HG03378 (cell line): ENCODE measurements around the gene COPB2.
A peak's percentile ranks its signal among the peaks of the same experiment; 100 is the strongest.

Experiments
- ATAC-seq: cut with Tn5 transposase; IDR thresholded peaks from one replicate; pipeline ENCODE4 v1.9.1; 2021; ENCODE audit warnings: mild to moderate bottlenecking, moderate library complexity; ENCODE audit not compliant: unreplicated experiment

The COPB2 gene

DNA sequence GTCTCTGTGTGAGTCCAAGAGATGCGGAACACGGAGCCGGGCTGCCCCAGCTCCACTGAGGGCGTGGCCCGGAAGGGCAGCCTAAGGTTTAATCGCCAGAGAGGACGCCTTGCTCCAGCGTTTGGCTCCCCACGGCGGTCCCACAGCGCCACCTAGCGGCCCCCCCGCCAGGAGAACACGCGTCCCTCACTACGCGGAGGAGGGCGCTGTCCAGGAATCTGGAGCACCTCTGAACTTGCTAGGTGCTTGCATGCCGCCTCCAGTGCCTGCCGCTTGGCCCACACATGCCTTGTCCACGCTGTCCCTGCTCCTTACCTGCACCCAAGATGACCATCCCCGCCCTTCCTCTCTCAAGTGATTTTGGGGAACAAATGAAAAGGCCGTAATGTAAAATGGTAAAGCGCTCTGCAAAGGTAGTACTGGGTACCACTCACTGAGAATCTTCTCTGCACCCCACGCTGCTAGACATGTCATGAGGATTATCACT, 60.0 kb downstream of the COPB2 start:
- ATAC-seq: peak; percentile 94

DNA sequence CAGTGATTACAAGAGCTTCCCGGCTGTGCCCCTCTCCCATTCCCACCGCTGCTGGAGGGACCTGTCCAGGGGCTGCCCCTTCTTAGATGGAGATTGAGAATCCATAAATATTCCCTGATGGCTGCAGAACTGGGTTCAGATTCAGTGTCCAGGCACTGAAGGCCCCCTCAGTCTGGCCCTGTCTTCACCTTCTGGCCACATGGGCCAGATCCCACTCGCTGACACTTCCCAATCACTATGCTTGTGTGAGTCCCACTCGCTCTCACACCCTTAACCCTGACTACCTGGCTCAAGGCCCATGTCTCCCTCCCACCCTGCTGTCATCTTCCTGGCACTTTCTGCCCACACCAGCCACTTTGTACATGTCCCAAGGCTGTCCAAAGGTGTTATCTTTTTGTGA, 61.1 kb downstream of the COPB2 start:
- ATAC-seq: no peak

DNA sequence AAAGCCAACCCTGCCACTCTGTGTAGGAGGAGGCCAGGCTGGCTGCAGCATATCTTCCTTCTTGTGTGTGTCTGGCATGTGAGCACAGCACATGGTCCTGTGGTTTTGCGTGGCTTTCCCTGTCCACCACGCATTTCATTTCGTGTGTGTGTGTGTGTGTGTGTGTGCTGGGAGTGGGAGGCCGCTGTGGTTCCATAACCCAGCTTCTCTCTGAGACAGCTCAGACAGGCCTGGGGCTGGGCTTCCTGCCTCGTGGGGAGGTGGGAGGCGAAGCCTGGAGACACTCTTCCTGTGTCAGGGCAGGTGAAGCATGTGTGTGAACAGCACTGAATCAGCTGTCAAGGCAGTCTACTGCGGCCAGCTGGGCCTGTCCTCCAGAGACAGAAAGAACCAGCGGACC, 61.6 kb downstream of the COPB2 start:
- no peak for ATAC-seq

DNA sequence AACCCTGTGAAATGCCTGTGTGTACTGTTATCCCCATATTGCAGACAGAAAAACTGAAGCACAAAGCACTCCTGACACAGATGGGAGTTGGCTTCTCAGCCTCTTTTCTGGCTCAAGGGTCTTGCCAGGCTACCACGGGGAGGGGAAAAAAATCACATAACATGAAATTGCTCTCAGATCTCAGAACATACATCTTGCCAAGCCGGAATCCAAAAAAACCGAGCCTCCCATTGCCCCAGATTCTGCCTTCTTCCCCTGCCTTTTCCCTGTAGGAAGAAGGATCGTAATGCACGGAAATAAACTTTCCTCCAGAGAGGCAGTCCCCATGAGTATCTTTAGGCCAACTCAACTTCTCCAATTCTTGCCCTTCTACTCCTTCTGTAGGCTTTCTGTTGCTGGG, 62.2 kb downstream of the COPB2 start:
- ATAC-seq: no peak

DNA sequence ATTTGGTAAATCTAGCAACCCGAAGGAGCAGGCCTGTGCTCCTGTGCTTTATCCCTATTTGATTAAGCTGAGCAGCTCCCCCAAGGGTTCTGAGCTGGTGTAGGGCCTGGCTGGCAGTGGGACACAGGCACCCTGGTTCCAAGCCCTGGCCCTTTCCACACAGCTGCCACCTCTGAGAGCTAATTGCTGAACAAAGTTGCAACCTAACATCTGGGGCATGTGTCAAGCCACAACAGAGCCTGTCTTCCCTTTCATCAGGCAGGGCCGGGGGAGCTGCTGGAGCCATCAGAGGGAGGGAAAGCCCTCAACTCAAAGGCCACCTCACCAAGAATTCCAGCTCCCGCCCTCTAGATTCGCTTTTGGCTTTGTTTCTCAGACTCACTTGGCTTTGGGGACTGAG, 62.7 kb downstream of the COPB2 start:
- ATAC-seq: no peak

DNA sequence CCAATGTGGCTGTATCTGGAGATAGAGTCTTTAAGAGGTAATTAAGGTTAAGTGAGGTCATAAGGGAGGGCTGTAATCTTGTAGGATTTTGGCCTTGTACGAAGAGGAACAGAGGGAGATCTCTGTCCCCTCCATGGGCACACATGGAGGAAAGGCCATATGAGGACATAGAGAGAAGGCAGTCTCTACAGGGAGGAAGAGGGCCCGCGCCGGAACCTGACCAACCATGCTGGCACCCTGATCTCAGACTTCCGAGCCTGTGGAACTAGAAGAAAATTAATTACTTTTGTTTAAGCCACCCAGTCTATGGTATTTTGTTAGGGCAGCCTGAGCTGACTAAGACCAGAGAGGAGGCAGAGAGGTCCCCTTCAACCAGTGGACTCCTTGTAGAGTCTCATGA, 63.3 kb downstream of the COPB2 start:
- no peak for ATAC-seq

DNA sequence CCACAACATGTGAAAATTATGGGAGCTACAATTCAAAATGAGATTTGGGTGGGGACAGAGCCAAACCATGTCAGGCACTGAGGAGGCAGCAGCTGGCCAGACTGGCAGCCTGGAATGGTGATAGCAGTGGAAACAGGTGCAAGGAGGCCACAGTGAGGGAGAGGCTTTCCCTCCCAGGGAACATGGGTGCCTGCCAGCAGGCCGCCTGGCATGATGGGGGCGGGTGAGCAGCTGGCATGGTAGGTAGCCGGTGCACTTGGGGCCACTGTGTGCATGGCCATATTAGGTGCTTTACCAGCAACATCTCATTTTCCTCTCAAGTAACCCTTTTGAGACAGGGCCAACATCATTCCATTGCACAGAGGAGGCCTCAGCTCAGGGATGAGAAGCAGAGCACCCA, 63.9 kb downstream of the COPB2 start:
- no peak for ATAC-seq

DNA sequence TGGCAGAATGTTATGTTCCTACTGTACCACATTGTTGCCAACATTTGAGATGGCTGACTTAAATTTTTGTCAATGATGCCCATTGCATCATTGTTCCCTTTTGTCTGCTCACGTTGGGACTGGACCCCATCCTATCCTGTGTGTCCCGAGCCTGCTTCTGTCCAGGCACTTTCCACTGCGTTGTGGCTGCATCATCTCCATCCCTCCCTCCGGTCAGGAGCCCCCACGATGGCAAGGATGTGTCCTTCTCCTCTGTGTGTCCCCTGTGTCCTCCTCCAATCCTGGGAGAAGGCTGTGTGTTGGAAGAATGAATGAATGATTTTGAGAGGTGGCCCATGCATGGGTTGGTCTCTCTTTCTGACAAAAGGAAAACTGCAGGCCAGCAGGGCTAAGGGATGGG, 65.0 kb downstream of the COPB2 start:
- no peak for ATAC-seq

DNA sequence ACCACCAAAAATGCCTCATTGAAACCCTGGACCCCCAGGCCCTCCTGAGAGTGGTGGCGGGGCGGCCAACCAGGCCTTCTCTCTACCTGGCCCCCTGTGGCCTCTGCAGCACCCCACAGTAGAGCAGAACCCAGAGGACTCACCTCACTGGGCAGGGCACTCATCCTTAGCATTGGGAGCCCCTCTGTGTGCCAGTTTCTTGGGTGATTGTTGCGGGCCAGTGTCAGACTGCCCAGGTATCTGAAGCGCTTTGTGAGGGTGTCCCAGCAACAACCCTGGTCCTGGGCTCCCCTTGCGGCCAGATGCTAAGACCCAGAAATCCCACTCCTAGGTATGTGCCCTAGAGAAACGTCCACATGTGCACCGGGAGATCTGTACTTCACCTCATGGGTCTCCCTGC, 66.3 kb downstream of the COPB2 start:
- no peak for ATAC-seq

DNA sequence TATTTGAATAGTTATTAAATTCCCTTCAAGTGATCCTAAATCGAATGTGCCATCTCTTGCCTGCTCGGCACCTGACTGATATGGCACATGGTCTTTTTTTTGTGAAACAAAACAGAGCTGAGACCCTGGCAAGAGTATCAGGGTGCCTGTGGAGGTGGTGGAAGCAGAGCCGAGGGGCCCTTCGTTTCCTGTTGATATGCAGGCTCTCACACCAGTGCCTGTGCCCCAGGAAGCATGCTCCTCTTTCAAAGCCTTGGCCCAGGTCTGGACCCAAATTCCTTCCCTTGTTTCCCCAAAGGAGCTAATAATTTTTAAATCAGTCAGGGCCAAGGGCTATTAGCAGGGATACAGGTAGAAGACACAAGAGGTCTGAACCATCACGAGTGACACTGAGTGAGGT, 67.1 kb downstream of the COPB2 start:
- no peak for ATAC-seq

DNA sequence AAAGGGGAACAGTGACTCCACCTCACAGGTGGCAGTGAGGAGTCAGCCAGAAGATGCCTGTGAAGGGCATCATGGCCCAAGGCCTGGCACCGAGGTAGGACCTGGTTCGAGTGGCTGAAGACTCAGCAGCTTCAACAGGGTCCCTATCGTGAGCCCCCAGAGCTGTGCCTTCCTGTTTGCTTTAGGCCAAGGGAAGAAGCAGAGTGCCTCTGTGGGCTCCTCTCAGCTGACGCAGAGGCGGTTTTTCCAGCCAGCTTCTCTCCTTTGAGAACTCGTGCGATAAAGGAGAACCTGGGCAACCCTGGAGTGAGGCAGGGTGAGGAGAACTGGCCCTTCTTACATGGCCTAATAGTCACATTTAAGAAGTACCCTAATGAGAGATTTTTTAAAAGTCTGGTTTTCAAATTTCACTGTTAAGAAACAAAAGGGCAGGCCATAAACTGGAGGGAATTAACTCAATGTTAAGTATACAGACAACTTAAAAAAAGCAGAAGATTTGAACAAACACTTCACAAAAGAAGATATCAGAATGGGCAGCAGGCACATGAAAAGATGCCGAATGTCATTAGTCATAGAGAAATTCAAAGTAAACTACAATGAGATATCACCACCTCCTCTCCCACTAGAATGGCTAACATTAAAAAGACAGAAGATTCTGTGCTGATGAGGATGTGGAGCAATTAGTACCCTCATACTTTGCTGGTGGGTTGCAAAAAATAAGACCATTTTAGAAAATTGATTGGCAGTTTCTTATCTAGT, 68.7 kb downstream of the COPB2 start:
- ATAC-seq: no peak

DNA sequence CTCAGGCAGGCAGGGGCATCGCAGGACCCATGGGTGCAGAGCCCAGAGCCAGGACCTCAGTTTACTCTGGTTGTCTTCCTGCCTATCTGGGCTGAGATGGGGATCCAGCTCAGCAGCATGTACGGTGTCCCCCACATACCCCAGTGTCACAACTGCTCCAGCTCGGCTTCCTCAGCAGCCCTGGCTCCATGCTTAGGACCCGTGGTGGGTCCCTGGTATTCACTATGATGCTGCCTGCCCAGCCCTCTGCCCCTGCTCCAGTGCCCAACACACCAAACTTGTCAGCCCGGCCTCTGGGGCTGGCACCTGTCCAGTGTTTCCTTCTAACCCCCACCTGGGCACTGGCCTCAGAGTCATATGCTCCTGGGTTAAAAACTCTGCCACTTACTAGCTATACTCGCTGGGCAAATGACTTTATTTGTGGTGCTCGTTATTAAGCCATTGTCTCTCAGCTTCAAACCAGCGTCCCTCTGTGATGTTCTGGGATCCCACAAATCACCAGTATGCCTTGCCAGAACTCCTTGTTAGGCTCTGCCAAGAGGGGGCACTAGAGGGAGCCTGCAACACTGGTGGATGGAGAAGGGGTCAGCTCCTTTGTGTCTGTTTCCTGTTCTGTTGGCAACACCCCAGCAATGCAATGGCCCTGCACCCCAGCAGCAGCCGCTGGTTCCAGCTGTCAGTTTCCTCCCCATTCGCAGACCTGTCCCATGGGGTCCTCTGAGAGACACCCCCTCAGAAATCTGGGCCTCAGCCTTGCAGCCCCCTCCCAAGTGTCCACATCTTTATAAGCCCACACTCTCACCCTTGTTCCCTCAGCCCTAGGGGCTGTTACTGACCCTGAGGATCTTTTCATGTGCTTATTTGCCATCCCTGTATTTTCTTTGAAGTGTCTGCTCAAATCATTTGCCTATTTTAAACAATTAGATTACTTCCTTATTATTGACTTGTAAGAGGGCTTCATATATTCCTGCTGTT, 69.7 kb downstream of the COPB2 start:
- no peak for ATAC-seq

DNA sequence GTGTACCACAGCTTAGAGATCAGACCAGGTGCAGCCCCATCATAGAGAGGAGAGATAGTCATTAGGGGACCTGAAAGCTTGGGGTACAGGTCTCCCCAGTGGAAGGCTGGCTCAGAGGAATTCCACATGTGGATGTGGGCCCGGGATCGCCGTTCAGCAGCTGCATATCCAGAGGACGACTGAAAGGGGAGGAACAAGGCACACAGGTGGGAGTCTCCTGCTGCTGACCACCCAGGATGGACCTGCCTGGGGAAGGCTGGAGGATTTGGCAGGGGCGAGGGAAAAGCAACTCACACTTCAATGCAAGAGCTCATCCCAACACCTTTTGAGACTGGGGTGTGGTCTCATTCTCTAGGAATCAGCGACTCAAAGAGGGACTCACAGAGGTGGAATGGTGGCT, 70.6 kb downstream of the COPB2 start:
- ATAC-seq: no peak

DNA sequence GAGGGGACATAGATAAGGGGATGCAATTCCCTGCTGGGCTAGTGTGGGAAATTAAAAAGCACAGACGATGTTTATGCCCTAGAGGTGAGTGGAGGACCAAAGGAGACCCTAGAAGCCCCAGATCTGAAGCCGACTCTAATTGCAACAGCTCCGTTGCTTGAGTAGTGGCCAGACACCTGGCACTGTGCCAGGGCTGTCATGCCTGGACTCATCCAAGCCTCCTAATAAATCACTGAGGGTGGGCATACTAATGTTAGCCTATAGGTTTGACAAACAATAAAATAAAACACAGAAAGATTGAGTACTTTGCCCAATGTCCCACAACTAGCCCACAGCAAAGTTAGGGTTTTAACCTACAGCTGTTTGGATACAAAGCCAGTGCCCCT, 71.0 kb downstream of the COPB2 start:
- no peak for ATAC-seq

DNA sequence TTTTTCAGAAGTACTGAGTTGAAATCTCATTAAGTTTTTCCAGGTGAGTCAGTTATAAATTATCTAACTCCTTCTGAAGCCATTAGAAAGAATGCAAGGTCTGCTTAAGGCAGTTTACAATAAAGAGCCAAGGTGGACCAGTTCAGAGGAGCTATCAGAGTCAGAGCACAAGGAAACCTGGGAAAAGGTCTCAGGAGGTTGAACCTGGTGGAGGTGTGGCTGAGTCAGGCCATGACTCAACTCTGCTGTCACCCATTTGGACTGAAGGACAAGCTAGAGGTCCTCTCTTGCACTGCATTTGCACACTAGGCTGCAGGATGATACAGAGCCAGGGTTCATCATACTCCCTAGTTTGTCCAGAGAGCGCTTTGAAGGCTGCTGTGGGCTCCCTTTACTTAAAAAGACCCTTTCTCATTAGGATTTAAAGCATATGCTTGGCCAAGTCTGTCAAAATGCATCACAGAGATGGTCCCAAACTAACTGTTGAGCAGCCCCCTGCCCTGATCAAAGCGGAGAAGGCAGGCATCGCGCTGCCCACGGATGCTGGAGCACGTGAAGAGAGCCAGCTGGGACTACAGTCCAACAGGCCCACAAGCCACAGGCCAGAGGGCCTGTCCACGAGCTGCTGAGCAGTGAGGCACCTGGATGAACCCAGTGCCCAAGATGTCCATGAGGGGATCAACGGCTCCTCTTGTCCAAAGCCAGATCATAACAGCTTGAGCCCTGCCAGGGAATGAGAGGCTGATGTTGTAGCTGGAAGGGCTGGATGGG, 71.6 kb downstream of the COPB2 start:
- no peak for ATAC-seq

DNA sequence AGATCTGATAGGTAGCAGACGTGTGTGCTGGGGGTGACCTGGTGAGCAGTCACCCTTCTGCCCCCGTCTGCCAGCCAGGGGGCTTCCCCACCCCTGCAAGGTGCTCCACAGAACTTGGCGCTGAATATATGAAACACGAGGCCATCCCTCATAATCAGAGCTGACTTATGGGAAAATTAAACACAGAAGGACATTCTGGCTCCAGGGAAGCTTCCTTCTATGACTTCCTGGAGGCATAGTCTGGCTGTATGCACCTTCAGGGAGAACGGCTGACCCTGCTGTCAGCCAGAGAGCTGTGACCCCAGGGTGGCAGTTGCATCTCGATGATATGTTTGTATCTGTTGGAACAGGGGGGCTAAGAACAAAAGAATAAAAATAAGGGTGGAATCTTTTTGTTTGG, 72.2 kb downstream of the COPB2 start:
- no peak for ATAC-seq

DNA sequence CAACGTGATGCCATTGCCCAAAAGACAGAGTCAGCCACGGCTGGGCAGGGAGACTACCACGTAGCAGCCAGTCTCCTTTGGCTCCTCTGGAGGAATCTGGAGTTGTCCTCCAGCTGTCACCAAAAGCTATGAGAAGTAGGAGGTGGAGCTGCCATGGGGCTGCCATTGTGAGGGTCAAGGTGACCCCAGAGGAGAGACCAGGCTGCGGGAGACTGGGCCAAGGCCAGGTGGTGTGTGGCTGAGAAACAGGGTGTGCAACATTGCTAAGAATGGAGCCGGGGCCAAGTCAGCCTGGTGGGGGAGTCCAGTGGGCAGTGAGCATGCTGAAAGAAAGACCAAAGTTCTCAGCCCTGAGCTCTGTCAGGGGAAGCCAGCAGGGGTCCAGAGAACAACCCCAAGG, 75.5 kb downstream of the COPB2 start:
- no peak for ATAC-seq

DNA sequence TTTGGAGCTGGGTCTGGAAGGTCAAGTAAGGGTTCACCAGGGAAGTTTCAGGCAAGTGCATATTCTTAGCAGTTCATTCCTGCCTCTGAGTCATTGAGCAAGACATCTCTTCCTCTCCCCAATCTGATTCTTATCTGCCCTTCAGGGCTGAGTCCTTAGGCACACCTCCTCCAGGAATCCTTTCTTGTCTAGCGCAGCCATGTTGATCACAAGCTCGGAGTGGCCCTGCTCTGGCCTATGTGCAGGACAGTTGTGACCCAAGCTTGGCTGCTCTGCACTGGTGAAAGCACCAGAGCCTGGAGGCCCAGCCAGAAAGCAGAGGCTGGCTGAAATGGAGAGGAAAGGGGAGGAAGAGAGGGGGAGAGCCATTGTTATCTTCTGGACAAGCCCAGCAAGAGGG, 76.5 kb downstream of the COPB2 start:
- no peak for ATAC-seq

DNA sequence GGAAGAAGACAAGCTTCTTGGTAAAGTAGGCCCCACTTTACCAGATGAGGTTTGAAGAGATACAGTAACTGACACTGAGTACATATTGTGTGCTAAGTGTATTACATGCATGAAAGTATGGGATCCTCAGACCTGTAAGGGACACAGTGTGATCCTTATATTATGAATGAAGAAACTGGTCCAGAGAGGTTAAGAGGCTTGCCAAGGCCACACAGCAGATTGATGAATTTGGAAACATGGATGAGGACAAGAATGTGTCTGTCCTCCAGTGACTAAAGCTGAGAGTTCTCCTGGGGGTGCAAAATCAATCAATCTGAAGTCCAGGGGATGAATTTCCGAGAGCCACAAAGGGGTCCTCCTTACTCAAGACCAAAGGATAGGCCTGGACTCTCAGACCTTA, 77.0 kb downstream of the COPB2 start:
- ATAC-seq: no peak

DNA sequence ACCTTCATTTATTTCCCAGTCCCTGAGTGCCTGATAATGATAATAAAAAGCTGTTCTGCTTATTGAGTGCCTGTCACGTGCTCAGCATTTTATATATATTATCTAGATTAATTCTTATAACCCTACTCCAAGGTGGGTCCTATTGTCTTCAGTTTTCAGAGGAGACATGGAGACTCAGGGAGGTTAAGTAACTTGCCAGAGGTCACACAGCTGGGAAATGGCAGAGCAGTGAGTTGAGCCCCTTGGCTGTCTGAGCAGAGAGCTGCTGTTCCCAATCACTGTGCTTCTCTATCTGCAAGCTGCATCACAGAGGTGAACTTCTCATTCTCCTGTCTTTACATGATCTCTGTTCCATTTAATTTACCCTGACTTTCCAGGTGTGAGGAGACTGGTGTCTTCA, 77.9 kb downstream of the COPB2 start:
- ATAC-seq: no peak

DNA sequence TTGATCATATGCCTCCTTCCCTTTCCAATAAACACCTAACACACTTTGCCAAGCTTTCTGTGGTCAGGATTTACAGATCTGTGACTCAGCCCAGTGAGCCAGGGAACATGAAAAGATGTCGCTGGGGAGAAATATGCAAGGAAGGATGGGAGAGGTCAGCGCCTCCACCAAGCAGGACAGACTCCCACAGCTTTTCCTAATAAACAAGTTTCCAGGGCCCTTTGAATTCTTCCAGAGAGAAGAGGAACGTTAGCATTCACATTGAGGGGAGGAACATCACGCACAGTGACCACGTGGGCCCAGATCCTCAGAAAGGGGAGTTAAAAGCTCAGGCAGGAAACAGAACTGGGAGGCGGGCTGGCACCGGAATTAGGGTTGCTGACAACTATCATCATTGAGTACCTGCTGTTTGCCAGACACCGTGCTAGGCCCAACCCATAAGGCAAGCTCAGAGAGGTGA, 78.9 kb downstream of the COPB2 start:
- no peak for ATAC-seq
